Omental fat pad (tissue), 4 donors: ENCODE data around the gene KIAA1191. TPM values are rescaled to one million over a fixed set of nuclear protein-coding genes. Genes with fewer than 3 reads are reported as not detected.
"Not testable (repeated sequence)": the region's sequence is repeated elsewhere in the genome, so short reads cannot be mapped to it uniquely, and the experiment has no call there.

ENCODE experiments used
- ATAC-seq: fragments of 150-250 bp; one replicate; pipeline ENCODE4 v1.9.1; 2016; ENCODE audit warnings: mild to moderate bottlenecking, moderate library complexity; ENCODE audit not compliant: low FRiP score
- DNase-seq: peaks from one replicate; pipeline ENCODE4 v3.0.0-alpha.2; 2019; ENCODE audit warnings: low spot score
- CTCF ChIP-seq, 3 donors: fragments of 450-650 bp; IDR thresholded peaks; one replicate each; pipeline ENCODE4 v1.5.1; 2016 to 2017; ENCODE audit warnings: antibody characterized with exemption in 3 of 3, mild to moderate bottlenecking in 3 of 3, moderate library complexity in 2 of 3
- small RNA-seq: library from RNA; depleted of rRNA; stranded (forward); fragments of <200 nt; gene quantifications from one replicate; pipeline ENCODE3, GENCODE V24; 2016
- total RNA-seq, 4 donors: library from RNA; depleted of rRNA; stranded (reverse); fragments of >200 nt; gene quantifications; one replicate each; pipeline ENCODE4 v1.1.0, GENCODE V29; 2016

KIAA1191 gene
- total RNA-seq, 4 donors from 2014 or later = 77.0 to 103 (median 85.6) TPM

- TF ChIP-seq CTCF (IDR thresholded peaks at IDR 0.05) = no peak
- ATAC-seq (no peak), DNase-seq (no peak)
Measured at GRCh38 chr5:176337913-176338312, 23.7 kb downstream of the KIAA1191 start.

- DNase-seq (no peak), ATAC-seq (no peak)
- no peak for TF ChIP-seq CTCF (IDR thresholded peaks at IDR 0.05)
Measured at GRCh38 chr5:176334031-176334770, 27.4 kb downstream of the KIAA1191 start.

GRCh38 chr5:176320577-176320976 is 41.0 kb downstream of the KIAA1191 start:
- no peak for ATAC-seq
- TF ChIP-seq CTCF (IDR thresholded peaks at IDR 0.05) = no peak
- DNase-seq = no peak

GRCh38 chr5:176319827-176320554 is 41.6 kb downstream of the KIAA1191 start:
- TF ChIP-seq CTCF (IDR thresholded peaks at IDR 0.05) = no peak
- no peak for ATAC-seq
- no peak for DNase-seq

GRCh38 chr5:176317534-176318374 is 43.8 kb downstream of the KIAA1191 start:
- TF ChIP-seq CTCF (IDR thresholded peaks at IDR 0.05) = no peak
- ATAC-seq = no peak
- no peak for DNase-seq

- DNase-seq, ATAC-seq: not testable (repeated sequence)
Measured at GRCh38 chr5:176305356-176305755, 56.2 kb downstream of the KIAA1191 start.

Small RNAs within 50 kb of the gene (small RNA-seq; reads per million reads assigned to genes)
- gene MIR1271 = 6.3 reads per million, percentile 82 among the genes with 10 or more reads in this experiment

Other genes with a start within 250 kb of the KIAA1191 start
- 10 to 100 TPM in 3 of 4 donors, 1 to 10 TPM in 1; 8.3 to 18.0 (median 10.7) TPM for gene SIMC1, start 123.3 kb downstream of the KIAA1191 start, total RNA-seq
- gene ARL10, start 3.7 kb upstream of the KIAA1191 start, total RNA-seq = 10 to 100 TPM in 1 of 4 donors, 1 to 10 TPM in 3; 4.2 to 12.1 (median 6.7) TPM
- 10 to 100 TPM in 3 of 4 donors, 1 to 10 TPM in 1; 6.1 to 84.7 (median 24.3) TPM for gene NOP16, start 26.8 kb upstream of the KIAA1191 start, total RNA-seq
- gene HIGD2A, start 27.0 kb upstream of the KIAA1191 start, total RNA-seq = 100 to 1,000 TPM; 105 to 134 (median 116) TPM
- 100 to 1,000 TPM; 119 to 171 (median 128) TPM for gene CLTB, start 54.8 kb upstream of the KIAA1191 start, total RNA-seq
- gene FAF2, start 86.6 kb upstream of the KIAA1191 start, total RNA-seq = 10 to 100 TPM; 27.6 to 31.1 (median 27.8) TPM
- 10 to 100 TPM in 3 of 4 donors, 1 to 10 TPM in 1; 7.4 to 24.4 (median 10.8) TPM for gene RNF44, start 175.6 kb upstream of the KIAA1191 start, total RNA-seq
- not detected for gene CDHR2, start 187.6 kb upstream of the KIAA1191 start, total RNA-seq
- gene GPRIN1, start 248.4 kb upstream of the KIAA1191 start, total RNA-seq = 1 to 10 TPM in 2 of 4 donors, under 1 TPM in 2; 0.37 to 1.9 (median 0.90) TPM